Stromal cell of bone marrow (primary cell): ENCODE results near the gene YIF1A.

Source experiments
- DNase-seq: peaks from one replicate; pipeline ENCODE4 v3.0.0-alpha.2; 2012; ENCODE audit warnings: low read depth

YIF1A gene

GRCh38 chr11:66243782-66244535 is 45.0 kb downstream of the YIF1A start:
- DNase-seq, result no peak

GRCh38 chr11:66242095-66242765 is 46.7 kb downstream of the YIF1A start:
- DNase-seq, result no peak

GRCh38 chr11:66240781-66241136 is 48.2 kb downstream of the YIF1A start:
- no peak for DNase-seq

GRCh38 chr11:66239998-66240780 is 48.8 kb downstream of the YIF1A start:
- no peak for DNase-seq

- DNase-seq, result no peak
Measured at GRCh38 chr11:66239511-66239910, 49.4 kb downstream of the YIF1A start.

GRCh38 chr11:66238786-66239413 is 50.0 kb downstream of the YIF1A start:
- no peak for DNase-seq

- DNase-seq, result no peak
Measured at GRCh38 chr11:66237867-66238266, 51.1 kb downstream of the YIF1A start.

- DNase-seq, result no peak
Measured at GRCh38 chr11:66235141-66235540, 53.8 kb downstream of the YIF1A start.
